Smooth muscle cell (in vitro differentiated cells): ENCODE results near the gene KHK. TPM values are rescaled to one million over a fixed set of nuclear protein-coding genes. Genes with fewer than 3 reads are reported as not detected.

Experiments used
- DNase-seq: peaks from one replicate; lab custom pipeline; 2025; ENCODE audit not compliant: unreplicated experiment; lab: John Stamatoyannopoulos, UW
- H2AFZ ChIP-seq: fragments of 200-600 bp; sonication (generic); 2 replicates; pipeline ENCODE4 v1.6.0; 2016; ENCODE audit warnings: antibody characterized with exemption, low read depth, mild to moderate bottlenecking
- H3F3A ChIP-seq: fragments of 200-600 bp; sonication (generic); 2 replicates; pipeline ENCODE4 v1.6.0; 2017; ENCODE audit warnings: antibody characterized with exemption, low read depth
- H3K27ac ChIP-seq: fragments of 200-600 bp; sonication (generic); 2 replicates; pipeline ENCODE4 v1.5.1; 2016; ENCODE audit warnings: low read depth, mild to moderate bottlenecking
- H3K27me3 ChIP-seq: fragments of 200-600 bp; sonication (generic); 2 replicates; pipeline ENCODE4 v1.6.1; 2016; ENCODE audit warnings: low read depth, mild to moderate bottlenecking
- H3K36me3 ChIP-seq: fragments of 200-600 bp; sonication (generic); 2 replicates; pipeline ENCODE4 v1.5.1; 2016; ENCODE audit warnings: low read depth
- H3K4me1 ChIP-seq: fragments of 200-600 bp; sonication (generic); 2 replicates; pipeline ENCODE4 v1.5.1; 2016; ENCODE audit warnings: low read depth
- H3K4me2 ChIP-seq: fragments of 200-600 bp; sonication (generic); 2 replicates; pipeline ENCODE4 v1.6.0; 2016; ENCODE audit warnings: mild to moderate bottlenecking
- H3K4me3 ChIP-seq: fragments of 200-600 bp; sonication (generic); 2 replicates; pipeline ENCODE4 v1.5.1; 2016; ENCODE audit warnings: mild to moderate bottlenecking
- H3K79me2 ChIP-seq: fragments of 200-600 bp; sonication (generic); 2 replicates; pipeline ENCODE4 v1.6.0; 2016; ENCODE audit warnings: low read depth, mild to moderate bottlenecking
- H3K9ac ChIP-seq: fragments of 200-600 bp; sonication (generic); 2 replicates; pipeline ENCODE4 v1.6.0; 2016; ENCODE audit warnings: low read depth
- H3K9me3 ChIP-seq: fragments of 200-600 bp; sonication (generic); replicated peaks from 2 replicates; pipeline ENCODE4 v1.5.1; 2016; ENCODE audit warnings: low read depth
- H4K20me1 ChIP-seq: fragments of 200-600 bp; sonication (generic); 2 replicates; pipeline ENCODE4 v1.6.0; 2016; ENCODE audit warnings: low read depth
- WGBS: methylation state at CpG from one replicate; pipeline ENCODE4 v1.1.7; 2016; ENCODE audit warnings: low lambda C conversion rate; 5-methylcytosine and 5-hydroxymethylcytosine counted together
- polyA plus RNA-seq: library from polyadenylated mRNA; unstranded; fragments of >200 nt; fragmentation: Nextera tagmentation; extraction: Ambion mirVana; gene quantifications from 2 replicates; pipeline ENCODE4 v1.2.1, GENCODE V29; 2016
- total RNA-seq: library from RNA; depleted of rRNA; stranded (reverse); fragments of >200 nt; gene quantifications from 2 replicates; pipeline ENCODE4 v1.2.3, GENCODE V29; 2014
- TF ChIP-seq, protein P1 (sequence below): fragments of 200-600 bp; sonication (generic); IDR thresholded peaks from 2 replicates; pipeline ENCODE4 v1.5.1; 2017; ENCODE audit warnings: borderline replicate concordance, mild to moderate bottlenecking, antibody characterized with exemption; ENCODE audit not compliant: insufficient read depth, poor library complexity, severe bottlenecking

The KHK gene
- total and polyA plus RNA-seq, 2 experiments from 2014 or later: 0.27 to 1.6 TPM

DNA sequence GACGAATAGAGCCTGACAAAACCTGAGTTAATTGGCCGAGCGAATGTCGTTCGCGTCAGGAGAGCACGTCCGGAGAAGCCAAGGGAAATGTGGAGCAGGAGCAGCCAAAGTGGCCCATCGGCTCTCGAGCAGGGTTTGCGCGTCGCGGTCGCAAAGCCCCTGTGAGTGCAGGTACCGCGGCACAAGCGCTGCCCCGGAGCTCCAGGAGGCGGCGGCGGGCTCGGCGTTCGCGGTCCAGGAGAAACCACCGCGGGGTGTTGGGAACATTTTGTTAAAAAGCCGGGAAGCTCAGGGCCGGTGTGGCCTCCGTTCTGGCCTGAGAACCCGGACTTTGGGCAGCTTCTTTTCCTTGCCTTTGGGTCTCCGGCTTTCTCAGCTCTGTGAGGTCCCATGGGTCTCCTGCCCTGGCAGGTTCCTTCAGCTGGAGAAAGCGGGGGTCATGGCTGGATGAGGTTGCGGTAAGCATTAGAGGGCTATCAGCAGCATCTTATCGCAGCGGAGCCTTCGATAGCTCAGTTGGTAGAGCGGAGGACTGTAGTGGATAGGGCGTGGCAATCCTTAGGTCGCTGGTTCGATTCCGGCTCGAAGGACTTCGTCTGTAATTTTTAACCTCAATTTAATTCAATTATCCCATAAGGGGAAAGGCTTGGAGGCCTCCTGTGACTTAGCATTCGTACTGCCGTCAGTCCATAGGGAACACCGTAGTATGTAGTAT lies 36.1 kb upstream of the KHK start:
- TF ChIP-seq, protein P1, sequence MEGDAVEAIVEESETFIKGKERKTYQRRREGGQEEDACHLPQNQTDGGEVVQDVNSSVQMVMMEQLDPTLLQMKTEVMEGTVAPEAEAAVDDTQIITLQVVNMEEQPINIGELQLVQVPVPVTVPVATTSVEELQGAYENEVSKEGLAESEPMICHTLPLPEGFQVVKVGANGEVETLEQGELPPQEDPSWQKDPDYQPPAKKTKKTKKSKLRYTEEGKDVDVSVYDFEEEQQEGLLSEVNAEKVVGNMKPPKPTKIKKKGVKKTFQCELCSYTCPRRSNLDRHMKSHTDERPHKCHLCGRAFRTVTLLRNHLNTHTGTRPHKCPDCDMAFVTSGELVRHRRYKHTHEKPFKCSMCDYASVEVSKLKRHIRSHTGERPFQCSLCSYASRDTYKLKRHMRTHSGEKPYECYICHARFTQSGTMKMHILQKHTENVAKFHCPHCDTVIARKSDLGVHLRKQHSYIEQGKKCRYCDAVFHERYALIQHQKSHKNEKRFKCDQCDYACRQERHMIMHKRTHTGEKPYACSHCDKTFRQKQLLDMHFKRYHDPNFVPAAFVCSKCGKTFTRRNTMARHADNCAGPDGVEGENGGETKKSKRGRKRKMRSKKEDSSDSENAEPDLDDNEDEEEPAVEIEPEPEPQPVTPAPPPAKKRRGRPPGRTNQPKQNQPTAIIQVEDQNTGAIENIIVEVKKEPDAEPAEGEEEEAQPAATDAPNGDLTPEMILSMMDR: no peak
- Histone ChIP-seq H4K20me1 (no peaks in the 10 kb centered on the region), H3K9me3 (no peaks in the 10 kb centered on the region), H2AFZ (no peak overlapping the region), H3F3A (peaks cover 14% of the 10 kb centered on the region), H3K4me3 (peak overlapping the region; percentile 70), H3K27ac (peak overlapping the region; percentile 70), H3K27me3 (no peaks in the 10 kb centered on the region), H3K79me2 (no peaks in the 10 kb centered on the region), H3K4me2 (peak overlapping the region; percentile 90), H3K9ac (peak overlapping the region; percentile 46), H3K4me1 (peaks cover 5% of the 10 kb centered on the region), H3K36me3 (no peaks in the 10 kb centered on the region)
- DNase-seq: peak; percentile 58
- WGBS: under 1% methylated on average over 48 of the region's 48 CpGs

GRCh38 chr2:27050996-27051901 lies 35.3 kb upstream of the KHK start, which contains the start of gene AGBL5:
Gene AGBL5, plus strand, starts transcription at chr2:27051668. Its CDS starts 1,291 bp downstream, at chr2:27052959.
- under 1% methylated on average over 59 of the region's 67 CpGs for WGBS

GRCh38 chr2:27051902-27052645 lies 34.5 kb upstream of the KHK start:
- Histone ChIP-seq H4K20me1 (peaks cover 2% of the 10 kb centered on the region), H3K4me1 (peaks cover 5% of the 10 kb centered on the region), H3K27ac (peak overlapping the region; percentile 70), H3K79me2 (no peaks in the 10 kb centered on the region), H3F3A (peaks cover 14% of the 10 kb centered on the region), H3K4me2 (peak overlapping the region; percentile 90), H3K9me3 (no peaks in the 10 kb centered on the region), H3K4me3 (peak overlapping the region; percentile 70), H3K9ac (peak overlapping the region; percentile 83), H3K36me3 (no peaks in the 10 kb centered on the region), H3K27me3 (no peaks in the 10 kb centered on the region), H2AFZ (no peak overlapping the region)
- DNase-seq: no peak
- 8% methylated on average over 23 of the region's 24 CpGs for WGBS
- TF ChIP-seq, protein P1: no peak

More at GRCh38 chr2:27050996-27051901, 35.3 kb upstream of the KHK start, which contains the start of gene AGBL5:
- Histone ChIP-seq H3K36me3 (no peaks in the 10 kb centered on the region), H3K4me3 (peak within 1 kb of the TSS; percentile 70), H4K20me1 (no peaks in the 10 kb centered on the region), H3K79me2 (no peaks in the 10 kb centered on the region), H3K27me3 (no peaks in the 10 kb centered on the region), H3K27ac (peak within 1 kb of the TSS; percentile 70), H3F3A (peaks cover 14% of the 10 kb centered on the region), H3K4me2 (peak within 1 kb of the TSS; percentile 90), H3K9ac (peak within 1 kb of the TSS; percentile 83), H2AFZ (no peak within 1 kb of the TSS), H3K4me1 (peaks cover 5% of the 10 kb centered on the region), H3K9me3 (no peaks in the 10 kb centered on the region)
- peak; percentile 89 for DNase-seq
- TF ChIP-seq, protein P1: no peak
